GM23338 (cell line): ENCODE results near the gene HLA-DMA. TPM values are rescaled to one million over a fixed set of nuclear protein-coding genes. Genes with fewer than 3 reads are reported as not detected.

Source experiments
- ATAC-seq: fragments of 200-7000 bp; cut with Tn5 transposase; 3 replicates; pipeline ENCODE4 v1.9.1; 2020
- DNase-seq: peaks from one replicate; pipeline ENCODE4 v3.0.0-alpha.2; 2015; ENCODE audit warnings: low spot score
- H2AFZ ChIP-seq: fragments of 200-600 bp; sonication (generic); 2 replicates; pipeline ENCODE4 v1.8.0; 2016; ENCODE audit warnings: antibody characterized with exemption, mild to moderate bottlenecking, moderate library complexity
- H3F3A ChIP-seq: fragments of 200-600 bp; sonication (generic); replicated peaks from 2 replicates; pipeline ENCODE4 v1.8.0; 2017; ENCODE audit warnings: antibody characterized with exemption, mixed run types, low read depth
- H3K27ac ChIP-seq: fragments of 200-600 bp; sonication (generic); 2 replicates; pipeline ENCODE4 v1.6.1; 2016; ENCODE audit warnings: low read depth
- H3K27me3 ChIP-seq: fragments of 200-600 bp; sonication (generic); 2 replicates; pipeline ENCODE4 v1.8.0; 2016; ENCODE audit warnings: mild to moderate bottlenecking, mixed run types, moderate library complexity; ENCODE audit not compliant: insufficient read depth
- H3K36me3 ChIP-seq: fragments of 200-600 bp; sonication (generic); 2 replicates; pipeline ENCODE4 v1.8.0; 2016; ENCODE audit warnings: mild to moderate bottlenecking; ENCODE audit not compliant: insufficient read depth
- H3K4me1 ChIP-seq: fragments of 200-600 bp; sonication (generic); 2 replicates; pipeline ENCODE4 v1.8.0; 2016; ENCODE audit warnings: mild to moderate bottlenecking, moderate library complexity; ENCODE audit not compliant: insufficient read depth
- H3K4me2 ChIP-seq: fragments of 200-600 bp; sonication (generic); 2 replicates; pipeline ENCODE4 v1.7.1; 2017; ENCODE audit warnings: mixed run types
- H3K4me3 ChIP-seq: fragments of 200-600 bp; sonication (generic); 2 replicates; pipeline ENCODE4 v1.6.1; 2016; ENCODE audit warnings: mixed run types
- H3K79me2 ChIP-seq: fragments of 200-600 bp; sonication (generic); replicated peaks from 2 replicates; pipeline ENCODE4 v1.8.0; 2017; ENCODE audit warnings: mild to moderate bottlenecking; ENCODE audit not compliant: insufficient read depth
- H3K9me2 ChIP-seq: fragments of 200-600 bp; sonication (generic); 2 replicates; pipeline ENCODE4 v1.8.0; 2017; ENCODE audit not compliant: insufficient read depth
- H4K20me1 ChIP-seq: fragments of 200-600 bp; sonication (generic); replicated peaks from 2 replicates; pipeline ENCODE4 v1.8.0; 2017; ENCODE audit warnings: mild to moderate bottlenecking; ENCODE audit not compliant: insufficient read depth
- H3K27ac Mint-ChIP-seq: 2 replicates; pipeline ENCODE4 v1.8.0; 2020; ENCODE audit warnings: inconsistent platforms, mild to moderate bottlenecking, moderate library complexity, mixed read lengths
- H3K27me3 Mint-ChIP-seq: 3 replicates; pipeline ENCODE4 v1.8.0; 2022; ENCODE audit warnings: low read depth, mild to moderate bottlenecking, moderate library complexity, mixed read lengths, inconsistent platforms; ENCODE audit not compliant: insufficient read depth, poor library complexity
- H3K36me3 Mint-ChIP-seq: 3 replicates; pipeline ENCODE4 v1.8.0; 2021; ENCODE audit warnings: low read depth, mild to moderate bottlenecking, inconsistent platforms, moderate library complexity, mixed read lengths
- H3K4me1 Mint-ChIP-seq: 3 replicates; pipeline ENCODE4 v1.8.0; 2020; ENCODE audit warnings: mild to moderate bottlenecking, inconsistent platforms, mixed read lengths
- H3K4me3 Mint-ChIP-seq: 3 replicates; pipeline ENCODE4 v1.8.0; 2021; ENCODE audit warnings: moderate library complexity, mild to moderate bottlenecking, inconsistent platforms, mixed read lengths
- H3K9me3 Mint-ChIP-seq: 3 replicates; pipeline ENCODE4 v1.8.0; 2020; ENCODE audit warnings: moderate library complexity, mild to moderate bottlenecking, inconsistent platforms, mixed read lengths
- JUNB ChIP-seq: IDR thresholded peaks from one replicate; pipeline ENCODE4 v1.6.1; 2016; ENCODE audit warnings: antibody characterized with exemption; ENCODE audit not compliant: unreplicated experiment
- NANOG ChIP-seq: IDR thresholded peaks from 2 replicates; pipeline ENCODE4 v1.6.1; 2016; ENCODE audit warnings: antibody characterized with exemption, borderline replicate concordance
- STAT1 ChIP-seq: IDR thresholded peaks from one replicate; pipeline ENCODE4 v1.6.1; 2016; ENCODE audit warnings: antibody characterized with exemption; ENCODE audit not compliant: unreplicated experiment
- ZNF331 ChIP-seq: fragments of 250-450 bp; sonication (Bioruptor Pico); IDR thresholded peaks from 2 replicates; pipeline ENCODE4 v1.5.0; 2020; ENCODE audit warnings: low read depth, mild to moderate bottlenecking, moderate library complexity
- polyA plus RNA-seq: library from polyadenylated mRNA; unstranded; fragments of >200 nt; fragmentation: Nextera tagmentation; extraction: Ambion mirVana; gene quantifications from 2 replicates; pipeline ENCODE4 v1.2.1, GENCODE V29; 2016
- total RNA-seq: library from RNA; depleted of rRNA; stranded (reverse); fragments of >200 nt; shearing (Covaris generic); gene quantifications from 2 replicates; pipeline ENCODE4 v1.2.3, GENCODE V29; 2014
- TF ChIP-seq, protein P1 (sequence below), 2 experiments: fragments of 200-600 bp in 1 of 2; sonication (generic) in 1 of 2; conservative IDR thresholded peaks; 2 replicates each; pipeline versions ENCODE4 v1.5.1 to v1.6.1; 2016 to 2017; ENCODE audit warnings: antibody characterized with exemption in 2 of 2, low read depth in 2 of 2, mild to moderate bottlenecking in 2 of 2, moderate library complexity in 1 of 2
- TF ChIP-seq, protein P2 (sequence below): IDR thresholded peaks from 2 replicates; pipeline ENCODE4 v1.6.1; 2016; ENCODE audit warnings: antibody characterized with exemption
- TF ChIP-seq, protein P3 (sequence below): fragments of 250-450 bp; sonication (Bioruptor Pico); IDR thresholded peaks from 2 replicates; pipeline ENCODE4 v1.5.0; 2020; ENCODE audit warnings: mild to moderate bottlenecking, moderate library complexity

Gene HLA-DMA
- total and polyA plus RNA-seq, 2 experiments from 2014 or later, result 5.2 to 6.2 TPM

DNA sequence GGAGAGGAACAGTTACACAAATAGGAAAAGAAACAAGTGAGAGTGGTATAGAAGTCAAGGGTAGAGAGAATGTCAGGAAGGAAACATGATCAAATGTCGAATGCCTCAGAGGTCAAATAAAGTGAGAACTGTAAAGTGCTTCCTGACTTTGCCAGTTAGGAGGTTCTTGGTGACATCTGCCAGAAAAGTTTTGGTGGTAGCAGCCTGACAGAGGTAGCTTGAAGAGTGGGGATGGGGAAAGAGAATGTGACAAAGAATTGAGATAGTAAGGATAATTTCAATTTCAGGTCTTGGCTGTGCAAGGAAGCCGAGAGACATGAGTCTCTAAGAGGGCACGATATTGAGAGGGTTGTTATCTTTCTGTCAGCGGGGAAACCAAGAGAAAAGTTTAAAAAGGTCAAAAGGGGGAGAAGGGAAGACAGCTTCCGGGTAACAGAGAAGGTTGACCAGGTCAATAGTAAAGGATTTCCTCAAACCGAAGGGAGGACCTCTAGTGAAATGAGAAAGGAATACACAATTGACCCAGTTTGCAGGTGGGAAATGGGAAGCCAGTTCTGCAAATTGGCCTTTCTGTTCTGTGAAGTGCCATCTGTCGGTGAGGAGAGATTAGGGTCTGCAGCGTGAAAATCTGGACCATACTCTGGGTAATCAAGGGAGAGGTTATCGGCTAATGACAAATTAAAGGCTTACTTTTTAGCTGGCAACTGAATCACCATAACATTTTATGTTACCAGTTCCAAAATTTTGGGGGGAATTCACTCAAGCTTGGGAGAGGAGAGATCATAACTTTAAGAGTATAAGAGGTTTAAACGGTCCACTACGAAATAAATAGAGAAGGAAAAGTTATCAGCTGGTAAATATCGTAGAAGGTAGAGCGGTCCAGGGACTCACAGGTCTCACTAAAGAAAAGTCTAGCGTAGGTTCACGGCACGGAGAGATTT lies 14.5 kb upstream of the HLA-DMA start:
- Histone ChIP-seq H3K4me1 (peaks cover 5% of the 10 kb centered on the region; the same call in 1 of the 2 replicates), H3K36me3 (no peaks in the 10 kb centered on the region; the same call in 1 of the 2 replicates), H3K79me2 (peaks cover 35% of the 10 kb centered on the region), H3F3A (peaks cover 18% of the 10 kb centered on the region), H3K9me2 (no peaks in the 10 kb centered on the region), H3K27ac (0 out of 2 replicates have a peak overlapping the region, but pooled peaks have one; percentile 100), H2AFZ (0 out of 2 replicates have a peak overlapping the region, but pooled peaks have one; percentile 21), H3K4me2 (peak overlapping the region; percentile 100), H3K4me3 (peak overlapping the region; percentile 99), H3K27me3 (no peaks in the 10 kb centered on the region), H4K20me1 (peaks cover under 1% of the 10 kb centered on the region)
- Mint-ChIP-seq H3K36me3 (peaks cover 29% of the 10 kb centered on the region), H3K4me1 (peaks cover 11% of the 10 kb centered on the region), H3K4me3 (peak overlapping the region; percentile 98), H3K9me3 (no peaks in the 10 kb centered on the region; the same call in 1 of the 3 replicates), H3K27ac (peak overlapping the region; percentile 60), H3K27me3 (peaks cover 28% of the 10 kb centered on the region)
- TF ChIP-seq, protein P1, sequence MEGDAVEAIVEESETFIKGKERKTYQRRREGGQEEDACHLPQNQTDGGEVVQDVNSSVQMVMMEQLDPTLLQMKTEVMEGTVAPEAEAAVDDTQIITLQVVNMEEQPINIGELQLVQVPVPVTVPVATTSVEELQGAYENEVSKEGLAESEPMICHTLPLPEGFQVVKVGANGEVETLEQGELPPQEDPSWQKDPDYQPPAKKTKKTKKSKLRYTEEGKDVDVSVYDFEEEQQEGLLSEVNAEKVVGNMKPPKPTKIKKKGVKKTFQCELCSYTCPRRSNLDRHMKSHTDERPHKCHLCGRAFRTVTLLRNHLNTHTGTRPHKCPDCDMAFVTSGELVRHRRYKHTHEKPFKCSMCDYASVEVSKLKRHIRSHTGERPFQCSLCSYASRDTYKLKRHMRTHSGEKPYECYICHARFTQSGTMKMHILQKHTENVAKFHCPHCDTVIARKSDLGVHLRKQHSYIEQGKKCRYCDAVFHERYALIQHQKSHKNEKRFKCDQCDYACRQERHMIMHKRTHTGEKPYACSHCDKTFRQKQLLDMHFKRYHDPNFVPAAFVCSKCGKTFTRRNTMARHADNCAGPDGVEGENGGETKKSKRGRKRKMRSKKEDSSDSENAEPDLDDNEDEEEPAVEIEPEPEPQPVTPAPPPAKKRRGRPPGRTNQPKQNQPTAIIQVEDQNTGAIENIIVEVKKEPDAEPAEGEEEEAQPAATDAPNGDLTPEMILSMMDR (conservative IDR thresholded peaks at IDR 0.05; ENCODE audit: low read depth in 2 of 2), result peak in 1 of 2 experiments; percentile 58
- TF ChIP-seq ZNF331 (CRISPR knock-in tag), result no peak
- ATAC-seq (peak; percentile 0; the same call in 2 of the 3 replicates), DNase-seq (peak; percentile 73)

DNA sequence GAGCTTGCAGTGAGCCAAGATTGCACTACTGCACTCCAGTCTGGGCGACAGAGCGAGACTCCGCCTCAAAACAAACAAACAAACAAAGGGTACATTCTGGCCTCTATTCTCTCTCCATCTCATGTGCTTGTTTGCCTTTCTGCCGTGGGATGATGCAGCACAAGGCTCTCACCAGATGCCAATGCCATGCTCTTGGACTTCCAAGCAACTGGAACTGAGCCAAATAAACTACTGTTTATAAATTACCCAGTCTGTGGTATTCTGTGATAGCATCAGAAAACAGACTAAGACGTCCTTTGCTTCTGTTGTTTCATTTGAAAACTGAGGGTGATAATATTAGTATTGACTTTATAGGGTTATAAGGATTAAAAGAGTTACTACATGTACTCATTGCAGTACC lies 11.9 kb upstream of the HLA-DMA start:
- ATAC-seq (no peak), DNase-seq (no peak)
- Histone ChIP-seq H3K9me2 (no peaks in the 10 kb centered on the region), H3K27ac (no peak overlapping the region), H3K79me2 (peaks cover 21% of the 10 kb centered on the region), H3K4me2 (no peak overlapping the region), H4K20me1 (no peaks in the 10 kb centered on the region; the same call in none of the 2 replicates), H3K36me3 (no peaks in the 10 kb centered on the region), H3K4me3 (no peak overlapping the region), H3K4me1 (peaks cover 5% of the 10 kb centered on the region; the same call in 1 of the 2 replicates), H3F3A (peaks cover 9% of the 10 kb centered on the region), H2AFZ (no peak overlapping the region), H3K27me3 (no peaks in the 10 kb centered on the region)
- Mint-ChIP-seq H3K36me3 (peaks cover 6% of the 10 kb centered on the region), H3K27ac (no peak overlapping the region), H3K4me1 (peaks cover 11% of the 10 kb centered on the region), H3K27me3 (peaks cover 5% of the 10 kb centered on the region), H3K4me3 (no peak overlapping the region), H3K9me3 (no peaks in the 10 kb centered on the region)
- no peak for TF ChIP-seq ZNF331 (CRISPR knock-in tag)
- TF ChIP-seq, protein P2, sequence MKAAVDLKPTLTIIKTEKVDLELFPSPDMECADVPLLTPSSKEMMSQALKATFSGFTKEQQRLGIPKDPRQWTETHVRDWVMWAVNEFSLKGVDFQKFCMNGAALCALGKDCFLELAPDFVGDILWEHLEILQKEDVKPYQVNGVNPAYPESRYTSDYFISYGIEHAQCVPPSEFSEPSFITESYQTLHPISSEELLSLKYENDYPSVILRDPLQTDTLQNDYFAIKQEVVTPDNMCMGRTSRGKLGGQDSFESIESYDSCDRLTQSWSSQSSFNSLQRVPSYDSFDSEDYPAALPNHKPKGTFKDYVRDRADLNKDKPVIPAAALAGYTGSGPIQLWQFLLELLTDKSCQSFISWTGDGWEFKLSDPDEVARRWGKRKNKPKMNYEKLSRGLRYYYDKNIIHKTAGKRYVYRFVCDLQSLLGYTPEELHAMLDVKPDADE, result no peak
- no peak for TF ChIP-seq STAT1
- TF ChIP-seq, protein P3, sequence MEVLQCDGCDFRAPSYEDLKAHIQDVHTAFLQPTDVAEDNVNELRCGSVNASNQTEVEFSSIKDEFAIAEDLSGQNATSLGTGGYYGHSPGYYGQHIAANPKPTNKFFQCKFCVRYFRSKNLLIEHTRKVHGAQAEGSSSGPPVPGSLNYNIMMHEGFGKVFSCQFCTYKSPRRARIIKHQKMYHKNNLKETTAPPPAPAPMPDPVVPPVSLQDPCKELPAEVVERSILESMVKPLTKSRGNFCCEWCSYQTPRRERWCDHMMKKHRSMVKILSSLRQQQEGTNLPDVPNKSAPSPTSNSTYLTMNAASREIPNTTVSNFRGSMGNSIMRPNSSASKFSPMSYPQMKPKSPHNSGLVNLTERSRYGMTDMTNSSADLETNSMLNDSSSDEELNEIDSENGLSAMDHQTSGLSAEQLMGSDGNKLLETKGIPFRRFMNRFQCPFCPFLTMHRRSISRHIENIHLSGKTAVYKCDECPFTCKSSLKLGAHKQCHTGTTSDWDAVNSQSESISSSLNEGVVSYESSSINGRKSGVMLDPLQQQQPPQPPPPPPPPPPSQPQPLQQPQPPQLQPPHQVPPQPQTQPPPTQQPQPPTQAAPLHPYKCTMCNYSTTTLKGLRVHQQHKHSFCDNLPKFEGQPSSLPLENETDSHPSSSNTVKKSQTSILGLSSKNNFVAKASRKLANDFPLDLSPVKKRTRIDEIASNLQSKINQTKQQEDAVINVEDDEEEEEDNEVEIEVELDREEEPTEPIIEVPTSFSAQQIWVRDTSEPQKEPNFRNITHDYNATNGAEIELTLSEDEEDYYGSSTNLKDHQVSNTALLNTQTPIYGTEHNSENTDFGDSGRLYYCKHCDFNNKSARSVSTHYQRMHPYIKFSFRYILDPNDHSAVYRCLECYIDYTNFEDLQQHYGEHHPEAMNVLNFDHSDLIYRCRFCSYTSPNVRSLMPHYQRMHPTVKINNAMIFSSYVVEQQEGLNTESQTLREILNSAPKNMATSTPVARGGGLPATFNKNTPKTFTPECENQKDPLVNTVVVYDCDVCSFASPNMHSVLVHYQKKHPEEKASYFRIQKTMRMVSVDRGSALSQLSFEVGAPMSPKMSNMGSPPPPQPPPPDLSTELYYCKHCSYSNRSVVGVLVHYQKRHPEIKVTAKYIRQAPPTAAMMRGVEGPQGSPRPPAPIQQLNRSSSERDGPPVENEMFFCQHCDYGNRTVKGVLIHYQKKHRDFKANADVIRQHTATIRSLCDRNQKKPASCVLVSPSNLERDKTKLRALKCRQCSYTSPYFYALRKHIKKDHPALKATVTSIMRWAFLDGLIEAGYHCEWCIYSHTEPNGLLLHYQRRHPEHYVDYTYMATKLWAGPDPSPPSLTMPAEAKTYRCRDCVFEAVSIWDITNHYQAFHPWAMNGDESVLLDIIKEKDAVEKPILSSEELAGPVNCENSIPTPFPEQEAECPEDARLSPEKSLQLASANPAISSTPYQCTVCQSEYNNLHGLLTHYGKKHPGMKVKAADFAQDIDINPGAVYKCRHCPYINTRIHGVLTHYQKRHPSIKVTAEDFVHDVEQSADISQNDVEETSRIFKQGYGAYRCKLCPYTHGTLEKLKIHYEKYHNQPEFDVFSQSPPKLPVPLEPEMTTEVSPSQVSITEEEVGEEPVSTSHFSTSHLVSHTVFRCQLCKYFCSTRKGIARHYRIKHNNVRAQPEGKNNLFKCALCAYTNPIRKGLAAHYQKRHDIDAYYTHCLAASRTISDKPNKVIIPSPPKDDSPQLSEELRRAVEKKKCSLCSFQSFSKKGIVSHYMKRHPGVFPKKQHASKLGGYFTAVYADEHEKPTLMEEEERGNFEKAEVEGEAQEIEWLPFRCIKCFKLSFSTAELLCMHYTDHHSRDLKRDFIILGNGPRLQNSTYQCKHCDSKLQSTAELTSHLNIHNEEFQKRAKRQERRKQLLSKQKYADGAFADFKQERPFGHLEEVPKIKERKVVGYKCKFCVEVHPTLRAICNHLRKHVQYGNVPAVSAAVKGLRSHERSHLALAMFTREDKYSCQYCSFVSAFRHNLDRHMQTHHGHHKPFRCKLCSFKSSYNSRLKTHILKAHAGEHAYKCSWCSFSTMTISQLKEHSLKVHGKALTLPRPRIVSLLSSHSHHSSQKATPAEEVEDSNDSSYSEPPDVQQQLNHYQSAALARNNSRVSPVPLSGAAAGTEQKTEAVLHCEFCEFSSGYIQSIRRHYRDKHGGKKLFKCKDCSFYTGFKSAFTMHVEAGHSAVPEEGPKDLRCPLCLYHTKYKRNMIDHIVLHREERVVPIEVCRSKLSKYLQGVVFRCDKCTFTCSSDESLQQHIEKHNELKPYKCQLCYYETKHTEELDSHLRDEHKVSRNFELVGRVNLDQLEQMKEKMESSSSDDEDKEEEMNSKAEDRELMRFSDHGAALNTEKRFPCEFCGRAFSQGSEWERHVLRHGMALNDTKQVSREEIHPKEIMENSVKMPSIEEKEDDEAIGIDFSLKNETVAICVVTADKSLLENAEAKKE (CRISPR knock-in tag), result no peak
- no peak for TF ChIP-seq NANOG
- TF ChIP-seq JUNB, result no peak
